ENCODE data around the gene MTSS2.

MTSS2 gene

DNA sequence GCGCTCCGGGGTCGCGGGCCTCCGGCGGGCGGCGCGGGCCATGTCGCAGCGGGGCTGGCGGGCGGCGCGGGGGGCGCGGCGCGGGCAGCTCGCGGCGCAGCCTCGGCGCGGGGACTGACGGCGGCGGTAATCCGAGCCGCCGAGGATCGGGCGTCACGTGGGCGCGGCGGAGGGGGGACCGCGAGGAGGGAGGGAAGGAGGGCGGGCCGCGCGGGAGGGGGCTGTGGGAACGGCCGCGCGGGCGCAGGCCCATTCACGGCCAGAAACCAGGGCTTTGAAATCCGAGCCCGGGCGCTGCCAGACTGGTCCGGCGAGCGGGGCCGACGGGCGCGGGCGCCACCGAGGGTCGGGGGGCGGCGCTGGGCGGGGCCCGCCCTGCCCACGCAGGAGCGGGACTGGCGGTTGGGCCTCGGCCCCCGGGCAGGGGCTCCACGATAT lies at the start of gene MTSS2:
MTSS2 (minus strand) TSS at position 116 of the 438 bp plus-strand sequence. CDS start 262 bp downstream, outside the sequence.
- peak; percentile 62 for DNase-seq

DNA sequence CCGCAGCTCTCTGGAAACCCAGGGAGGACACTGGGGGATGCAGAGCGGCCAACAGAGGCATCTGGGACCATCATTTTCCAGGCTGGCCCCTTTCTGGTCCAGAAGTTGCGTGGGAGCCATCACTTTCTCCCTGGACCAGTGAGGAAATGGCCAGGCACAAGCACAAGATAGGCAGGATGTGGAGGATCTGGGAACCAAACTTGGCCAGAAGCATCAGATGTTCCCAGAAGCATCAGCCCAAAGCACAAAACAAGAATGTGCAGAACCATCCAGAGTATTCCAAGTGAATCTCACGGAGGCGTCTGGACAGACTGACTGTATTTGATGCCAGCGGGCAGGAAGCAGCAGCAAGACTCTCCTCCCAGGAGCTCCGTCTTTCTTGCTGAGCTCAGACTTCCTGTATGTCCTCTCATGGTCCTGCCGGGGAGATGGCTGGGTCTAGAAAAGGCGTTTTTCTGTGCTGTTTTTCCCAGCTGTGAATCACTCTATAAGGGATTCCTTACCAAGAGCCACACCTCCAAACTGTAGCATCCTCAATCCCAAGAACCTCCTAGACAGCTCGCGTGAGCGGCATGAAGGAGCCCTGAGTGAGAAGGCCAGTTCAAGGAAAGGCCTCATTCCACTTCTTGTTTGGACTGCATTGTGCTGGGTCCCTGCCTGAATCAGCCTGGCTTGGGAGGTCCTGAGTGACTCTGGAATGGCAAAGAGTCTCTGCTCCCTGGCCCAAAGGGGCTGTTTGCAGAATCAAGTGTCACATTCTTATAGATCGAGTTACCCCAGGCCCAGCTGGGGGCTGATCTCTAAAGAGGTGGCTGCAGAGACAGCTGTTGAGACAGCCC lies 49.5 kb upstream of the MTSS2 start:
- DNase-seq: no peak

- DNase-seq: no peak
Measured at GRCh38 chr16:70734522-70735095, 48.8 kb upstream of the MTSS2 start.

DNA sequence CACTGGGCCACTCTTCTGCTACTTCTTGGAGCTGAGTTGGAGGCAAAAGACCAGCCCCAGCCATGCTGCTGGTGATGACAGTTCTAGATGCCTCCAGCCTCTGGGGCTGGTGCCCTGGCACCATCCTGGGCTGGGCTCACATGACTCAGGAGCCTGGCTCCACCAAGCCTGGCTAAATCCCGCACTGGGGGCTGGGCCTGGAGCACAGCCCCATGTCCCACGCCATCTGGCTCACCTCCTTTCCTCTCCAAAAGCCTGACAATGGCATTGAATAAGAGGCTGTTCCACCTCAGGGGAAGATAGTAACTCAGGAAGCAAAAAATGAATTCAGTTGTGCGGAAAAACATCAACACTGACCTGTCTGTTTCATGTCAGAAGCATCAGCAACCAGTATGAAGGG lies 45.1 kb upstream of the MTSS2 start:
- no peak for DNase-seq

GRCh38 chr16:70730031-70730430 lies 44.2 kb upstream of the MTSS2 start:
- DNase-seq: no peak

DNA sequence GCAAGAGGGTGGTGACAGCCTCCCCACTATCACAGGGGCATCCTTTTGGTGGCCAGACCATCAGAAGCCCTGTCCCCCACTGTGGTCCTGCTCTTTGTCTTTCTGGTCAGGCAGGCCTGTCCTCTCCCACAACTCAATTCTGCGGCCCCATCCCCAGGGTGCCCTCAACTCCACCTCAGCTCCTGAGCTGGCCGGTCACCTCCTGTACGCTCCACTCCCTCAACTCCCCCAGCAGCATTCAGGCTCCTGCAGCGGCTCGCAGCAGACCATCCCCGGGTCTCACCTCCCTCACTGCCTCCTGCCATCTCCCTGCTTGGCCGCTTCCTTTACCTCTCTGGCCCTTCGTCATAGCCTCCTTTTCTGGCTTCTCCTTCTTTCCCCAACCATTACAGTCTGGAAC lies 43.4 kb upstream of the MTSS2 start:
- no peak for DNase-seq

GRCh38 chr16:70728150-70728549 lies 42.3 kb upstream of the MTSS2 start:
- DNase-seq: no peak

DNA sequence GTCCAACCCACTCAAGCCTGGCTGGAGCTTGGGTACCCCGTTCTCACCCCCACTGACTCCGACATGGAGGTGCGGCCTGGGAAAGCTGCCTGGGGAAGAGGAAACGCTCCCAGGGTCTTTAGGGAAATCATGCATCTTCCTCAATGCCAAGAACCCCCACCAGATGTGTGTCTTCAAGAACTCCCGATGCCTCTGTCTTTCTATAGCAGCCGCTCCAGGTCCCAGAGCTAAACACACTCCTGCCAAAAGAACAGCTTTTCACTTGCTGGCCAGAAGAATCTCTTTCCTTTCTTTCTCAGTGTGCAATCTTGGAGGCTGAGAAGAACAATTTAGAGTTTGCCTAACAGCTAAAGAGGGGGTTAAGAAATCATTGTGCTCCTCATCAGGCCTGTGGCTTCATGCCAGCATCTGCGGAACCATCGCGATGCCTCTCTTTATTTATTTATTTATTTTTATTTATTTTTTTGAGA lies 41.1 kb upstream of the MTSS2 start:
- DNase-seq: no peak

- no peak for DNase-seq
Measured at GRCh38 chr16:70725912-70726828, 40.3 kb upstream of the MTSS2 start.

DNA sequence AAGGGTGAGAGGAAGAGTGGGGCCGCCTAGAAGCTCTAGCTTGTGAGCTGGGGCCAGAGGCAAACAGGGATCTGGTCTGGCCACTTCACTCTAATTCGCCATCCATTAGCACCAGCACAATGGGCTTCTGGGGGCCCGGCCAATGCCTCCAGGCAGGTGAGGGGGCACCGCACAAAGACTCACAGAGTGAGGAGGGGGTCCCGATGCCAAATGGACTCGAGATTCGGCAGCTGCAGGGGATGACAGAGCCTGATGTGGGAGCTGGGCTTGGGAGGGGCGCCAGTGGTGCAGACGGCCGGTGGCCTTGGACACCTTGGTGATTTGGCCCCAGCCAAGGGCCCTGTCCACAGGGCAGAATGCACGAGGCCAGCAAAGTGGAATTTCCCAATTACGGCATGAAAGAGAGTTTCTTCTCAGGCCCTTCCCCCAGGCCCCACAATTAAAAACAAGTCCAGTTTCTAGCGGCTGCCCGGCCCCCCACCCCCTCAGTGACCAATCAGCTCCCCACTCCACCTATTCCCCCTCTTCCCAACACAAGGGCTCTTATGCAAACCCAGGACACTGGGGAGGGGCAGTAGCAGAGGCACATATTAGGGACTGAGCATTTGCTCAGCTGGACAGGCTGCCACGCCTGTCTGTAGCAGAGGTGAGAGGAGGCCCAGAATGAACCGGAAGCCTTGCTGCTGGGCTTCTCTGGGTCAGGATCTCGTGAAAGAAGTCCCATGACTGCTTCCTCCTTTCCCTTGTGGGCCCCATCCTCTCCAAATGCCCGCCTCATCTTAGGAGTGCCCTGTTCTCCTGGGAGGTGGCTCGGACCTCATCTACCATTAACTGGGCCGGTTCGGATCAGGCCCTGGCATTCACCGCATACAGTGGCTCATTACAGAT lies 39.4 kb upstream of the MTSS2 start:
- DNase-seq: no peak

- DNase-seq: no peak
Measured at GRCh38 chr16:70724146-70725023, 38.5 kb upstream of the MTSS2 start.

DNA sequence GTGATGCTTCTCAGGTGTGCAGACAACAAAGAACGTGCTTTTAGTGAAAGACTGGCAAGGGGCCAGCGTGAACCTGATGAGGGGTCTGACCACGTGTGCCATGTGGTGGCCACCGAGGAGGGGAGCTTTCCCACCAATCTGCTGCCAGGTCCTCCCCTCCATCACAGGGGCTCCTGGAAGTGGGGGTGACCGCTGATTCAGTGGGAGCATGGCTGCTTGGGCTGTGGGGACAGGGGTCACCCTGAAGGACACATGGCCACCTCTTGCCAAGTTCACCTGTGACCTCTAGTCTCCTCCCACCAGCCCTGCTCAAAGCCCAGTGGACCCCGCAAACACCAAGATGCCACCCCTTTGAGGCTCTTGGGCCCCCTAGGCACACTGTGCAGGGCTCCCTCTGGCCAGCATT lies 37.9 kb upstream of the MTSS2 start:
- no peak for DNase-seq

DNA sequence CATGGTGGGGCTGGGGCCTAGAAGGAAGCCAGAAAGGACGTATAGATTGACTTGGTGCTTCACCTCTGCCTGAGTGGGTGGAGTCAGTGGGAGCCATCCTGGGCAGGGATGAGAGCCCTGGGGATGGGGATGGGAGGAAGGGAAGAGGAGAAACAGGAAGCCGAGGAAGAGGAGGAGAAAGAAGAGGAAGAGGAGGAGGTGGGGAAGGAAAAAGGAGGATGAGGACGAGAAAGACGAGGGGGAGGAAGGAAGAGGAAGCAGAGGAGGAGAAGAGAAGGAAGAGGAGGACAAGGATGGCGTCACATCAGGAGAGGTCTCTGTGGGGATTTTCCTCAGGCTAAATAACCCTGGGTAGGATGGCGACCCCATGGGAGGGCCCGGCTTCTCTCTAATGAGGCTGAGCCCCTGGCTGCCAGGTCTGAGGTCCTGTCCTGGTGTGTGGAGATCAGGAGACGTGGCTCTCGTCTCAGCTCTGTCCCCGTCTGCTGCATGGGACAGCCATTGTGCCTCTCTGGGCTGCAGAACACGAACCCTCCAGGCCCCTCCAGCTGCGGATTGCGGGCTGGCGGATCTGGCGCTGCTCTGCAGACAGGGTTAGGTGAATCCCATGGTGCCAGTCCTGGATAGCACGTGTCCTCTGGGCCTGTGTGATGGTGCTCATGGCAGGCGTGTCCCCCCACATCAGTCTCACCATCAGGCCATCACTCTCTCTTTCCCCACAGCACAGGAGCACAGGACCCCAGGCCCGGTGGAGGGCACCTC lies 35.5 kb upstream of the MTSS2 start:
- no peak for DNase-seq

- DNase-seq: no peak
Measured at GRCh38 chr16:70720425-70721201, 34.8 kb upstream of the MTSS2 start.

DNA sequence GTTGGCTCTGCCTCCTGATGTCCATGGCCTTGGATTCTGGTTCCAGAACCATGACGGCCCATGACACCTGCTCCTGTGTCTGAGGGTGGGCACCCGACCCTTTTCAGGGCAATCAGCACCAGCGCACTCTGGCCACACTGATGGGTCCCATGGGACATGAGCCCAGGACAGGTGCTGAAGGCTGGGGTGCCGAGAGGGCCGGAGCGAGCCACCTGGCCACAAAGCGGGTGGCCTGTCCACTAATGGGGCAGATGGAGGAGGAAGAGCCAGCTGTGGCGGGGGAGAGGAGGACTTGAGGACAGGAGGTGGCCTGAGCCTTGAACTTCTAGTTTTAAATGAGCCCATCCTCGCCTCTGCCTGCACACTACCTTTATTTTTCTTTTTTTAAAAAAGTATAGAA lies 31.2 kb upstream of the MTSS2 start:
- no peak for DNase-seq

- no peak for DNase-seq
Measured at GRCh38 chr16:70715860-70716357, 30.1 kb upstream of the MTSS2 start.

DNA sequence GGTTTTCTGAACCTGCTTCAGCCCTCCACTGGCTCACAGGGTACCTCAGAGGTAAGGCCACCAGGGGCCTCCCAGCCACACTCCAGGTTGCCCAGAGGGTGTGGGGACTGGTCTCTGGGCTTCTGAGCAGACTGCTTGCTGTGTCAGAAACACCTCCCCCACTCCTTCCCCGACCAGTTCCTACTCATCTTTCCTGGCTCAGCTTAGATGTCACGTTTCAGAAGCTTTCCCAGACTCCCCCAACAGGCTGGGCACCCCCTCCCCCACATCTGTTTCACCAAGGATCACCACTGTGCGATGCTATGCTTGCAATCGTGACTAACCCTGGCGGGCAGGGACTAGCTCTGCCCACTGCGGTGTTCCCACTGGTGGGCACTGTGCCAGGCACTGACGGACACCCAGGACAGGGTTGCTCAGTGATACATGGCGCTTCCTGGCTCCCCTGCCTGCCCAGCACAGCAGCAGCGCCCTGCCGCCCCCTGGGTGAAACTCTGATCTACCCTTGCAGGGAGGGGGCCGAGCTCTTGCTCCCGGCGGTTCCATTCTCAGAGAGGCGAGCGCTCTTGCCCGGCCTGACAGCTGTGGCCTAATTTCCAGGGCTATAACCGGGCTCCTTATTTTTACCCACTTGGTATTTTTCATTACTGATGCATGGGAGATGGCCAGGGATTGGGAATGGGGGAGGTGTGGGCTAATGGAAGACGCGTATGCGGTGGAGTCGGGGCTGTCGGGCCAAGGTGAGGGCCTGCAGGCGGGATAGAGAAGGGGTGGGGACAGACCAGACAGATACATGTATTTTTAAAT lies 29.4 kb upstream of the MTSS2 start:
- no peak for DNase-seq

DNA sequence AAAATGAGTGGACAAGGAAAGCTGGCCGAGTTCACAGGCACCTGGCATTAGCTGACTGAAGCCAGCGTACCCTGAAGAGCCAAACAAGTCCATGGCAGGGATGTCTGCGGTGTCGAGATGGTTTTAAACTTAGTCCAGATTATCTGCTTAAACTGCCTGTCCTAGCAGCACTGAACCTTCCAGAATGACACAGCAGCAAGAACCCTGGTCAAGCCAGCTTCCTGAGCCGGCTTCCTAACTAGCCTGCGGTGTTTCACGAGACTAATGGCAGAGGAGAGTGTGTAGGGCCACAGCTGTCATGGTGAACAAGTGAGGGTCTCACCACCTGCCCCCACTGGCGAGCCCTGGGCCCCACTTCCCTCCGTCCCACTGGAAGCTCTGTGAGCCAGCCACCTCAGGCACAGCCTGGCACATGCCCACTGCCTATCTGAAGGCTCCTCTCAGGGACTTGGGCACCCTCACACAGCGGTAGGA lies 28.8 kb upstream of the MTSS2 start:
- no peak for DNase-seq

All from NCI-H345 (cell line).